ENCODE measurements around the gene MYO16. TPM values are rescaled to one million over a fixed set of nuclear protein-coding genes. Genes with fewer than 3 reads are reported as not detected.
A peak's percentile ranks its signal among the peaks of the same experiment; 100 is the strongest.

The MYO16 gene
- total and polyA plus RNA-seq, 2 of the 4 experiments (the other 2 are of a cell fraction) = under 0.01 to 0.03 TPM

GRCh38 chr13:108777421-108778420 is 148.3 kb downstream of the MYO16 start:
- dilution Hi-C loops (cut with HindIII; ENCODE audit: low sequenced_read_pairs, unreplicated experiment) = no loop called here
- BruUV-seq (replicated peaks) = no TSS peak
- Histone ChIP-seq H3K4me3 (ENCODE audit: insufficient read depth, low read depth, low read length) (no peak overlapping the region), H2BK20ac (ENCODE audit: low read depth, low read length) (no peak overlapping the region), H4K5ac (ENCODE audit: low read depth, low read length) (no peak overlapping the region), H2BK120ac (ENCODE audit: low read depth, low read length) (peak overlapping the region; percentile 42; the same call in 1 of the 2 replicates), H3K4me2 (ENCODE audit: low read depth, low read length) (peak overlapping the region; percentile 54), H2BK15ac (ENCODE audit: low read depth, low read length) (no peak overlapping the region), H3K27me3 (ENCODE audit: control insufficient read depth, insufficient read depth, low read length) (no peaks in the 10 kb centered on the region), H3K4me1 (ENCODE audit: control insufficient read depth, insufficient read depth, low read length) (peaks cover 3% of the 10 kb centered on the region), H2AK5ac (ENCODE audit: low read depth, low read length) (no peak overlapping the region), H4K20me1 (ENCODE audit: insufficient read depth, low read length) (no peaks in the 10 kb centered on the region), H2AFZ (replicated peaks; ENCODE audit: low read length, poor library complexity) (no peak overlapping the region), H2BK5ac (ENCODE audit: low read depth, low read length, poor library complexity, severe bottlenecking) (no peak overlapping the region), H3K23ac (ENCODE audit: low read depth, low read length) (no peak overlapping the region), H3K9me3 (ENCODE audit: control insufficient read depth, insufficient read depth, low read length) (0 out of 2 replicates have a peak, but pooled peaks cover 1% of the 10 kb centered on the region), H3K14ac (replicated peaks; ENCODE audit: low read depth, low read length) (no peak overlapping the region), H3K27ac (ENCODE audit: insufficient read depth, low read length) (no peak overlapping the region), H2AK9ac (replicated peaks; ENCODE audit: low read depth, low read length, poor library complexity) (no peak overlapping the region), H3K9ac (ENCODE audit: low read depth, low read length) (no peak overlapping the region), H3K36me3 (ENCODE audit: control insufficient read depth, insufficient read depth, low read length) (no peaks in the 10 kb centered on the region), H4K91ac (ENCODE audit: insufficient read depth, low read depth, low read length) (no peak overlapping the region; the same call in 1 of the 2 replicates), H3K79me1 (ENCODE audit: low read depth in 1 of 2, low read length in 2 of 2) (no peaks in the 10 kb centered on the region), H4K8ac (ENCODE audit: low read depth in 2 of 2, low read length in 2 of 2) (no peak overlapping the region), H3K18ac (ENCODE audit: low read depth, low read length) (no peak overlapping the region; the same call in 1 of the 2 replicates), H3K9me1 (ENCODE audit: insufficient read depth, low read length) (no peaks in the 10 kb centered on the region), H3K4ac (ENCODE audit: low read depth, low read length) (no peak overlapping the region), H3K56ac (ENCODE audit: extremely low read depth, insufficient read depth, low read length) (no peak overlapping the region)
- TF ChIP-seq CHD1 (IDR thresholded peaks at IDR 0.05; ENCODE audit: low read depth, low read length) = no peak
- no peak for TF ChIP-seq POLR2A (IDR thresholded peaks at IDR 0.05; ENCODE audit: low read depth, low read length)
- TF ChIP-seq, protein P1, sequence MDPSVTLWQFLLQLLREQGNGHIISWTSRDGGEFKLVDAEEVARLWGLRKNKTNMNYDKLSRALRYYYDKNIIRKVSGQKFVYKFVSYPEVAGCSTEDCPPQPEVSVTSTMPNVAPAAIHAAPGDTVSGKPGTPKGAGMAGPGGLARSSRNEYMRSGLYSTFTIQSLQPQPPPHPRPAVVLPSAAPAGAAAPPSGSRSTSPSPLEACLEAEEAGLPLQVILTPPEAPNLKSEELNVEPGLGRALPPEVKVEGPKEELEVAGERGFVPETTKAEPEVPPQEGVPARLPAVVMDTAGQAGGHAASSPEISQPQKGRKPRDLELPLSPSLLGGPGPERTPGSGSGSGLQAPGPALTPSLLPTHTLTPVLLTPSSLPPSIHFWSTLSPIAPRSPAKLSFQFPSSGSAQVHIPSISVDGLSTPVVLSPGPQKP (IDR thresholded peaks at IDR 0.05; ENCODE audit: borderline replicate concordance, low read depth, low read length) = no peak
- TF ChIP-seq NFE2L2 (IDR thresholded peaks at IDR 0.05; ENCODE audit: low read depth, low read length) = no peak
- peak; percentile 72 for ATAC-seq (ENCODE audit: low read depth)
- in situ Hi-C loops (cut with MboI; ENCODE audit: low sequenced_read_pairs) = no loop called here
- intact Hi-C loops (cut with micrococcal nuclease) = no loop called here
- POLR2A ChIA-PET (ENCODE audit: unreplicated experiment) = no interaction called here
- CTCF ChIA-PET = no interaction called here
- DNase-seq = peak; percentile 81
- WGBS, 2 experiments (ENCODE audit: extremely low coverage in 2 of 2, insufficient read length in 1 of 2) = no CpG with 5 or more reads among the region's 9 CpGs
